Lung (tissue), 12 donors: ENCODE data around the gene MAP3K1. TPM values are rescaled to one million over a fixed set of nuclear protein-coding genes. Genes with fewer than 3 reads are reported as not detected.

Source experiments
- ATAC-seq: fragments of 200-7000 bp; cut with Tn5 transposase; one replicate; pipeline ENCODE4 v1.9.1; 2020; ENCODE audit warnings: moderate number of reproducible peaks; ENCODE audit not compliant: insufficient read depth, low FRiP score
- DNase-seq, 3 donors: peaks; one replicate each; pipeline ENCODE4 v3.0.0-alpha.2; 2013 to 2017
- H3K27ac ChIP-seq, 2 donors: one replicate each; pipeline ENCODE4 v1.5.1; 2013; ENCODE audit warnings: mild to moderate bottlenecking in 2 of 2, moderate library complexity in 2 of 2, control low read depth in 1 of 2, inconsistent platforms in 1 of 2, low read depth in 1 of 2, low read length in 1 of 2
- H3K27me3 ChIP-seq, 3 donors: one replicate each; pipeline ENCODE4 v1.5.1; 2013; ENCODE audit warnings: low read length in 2 of 3; ENCODE audit not compliant: control insufficient read depth in 3 of 3, insufficient read depth in 3 of 3
- H3K36me3 ChIP-seq, 4 donors: one replicate each; pipeline ENCODE4 v1.5.1; 2013; ENCODE audit warnings: low read length in 4 of 4, mild to moderate bottlenecking in 1 of 4, moderate library complexity in 1 of 4; ENCODE audit not compliant: control insufficient read depth in 4 of 4, insufficient read depth in 4 of 4
- H3K4me1 ChIP-seq, 5 donors: one replicate each; pipeline ENCODE4 v1.5.1; 2013; ENCODE audit warnings: low read length in 5 of 5, mild to moderate bottlenecking in 2 of 5, moderate library complexity in 1 of 5; ENCODE audit not compliant: control insufficient read depth in 5 of 5, insufficient read depth in 5 of 5
- H3K4me3 ChIP-seq: one replicate; pipeline ENCODE4 v1.5.1; 2013; ENCODE audit warnings: mild to moderate bottlenecking, control low read depth, moderate library complexity
- H3K9ac ChIP-seq, 2 donors: one replicate each; pipeline ENCODE4 v1.5.1; 2013; ENCODE audit warnings: low read length in 2 of 2, control low read depth in 1 of 2; ENCODE audit not compliant: insufficient read depth in 1 of 2
- H3K9me3 ChIP-seq, 4 donors: one replicate each; pipeline ENCODE4 v1.5.1; 2013; ENCODE audit warnings: low read length in 3 of 4, mild to moderate bottlenecking in 1 of 4, moderate library complexity in 1 of 4; ENCODE audit not compliant: control insufficient read depth in 4 of 4, insufficient read depth in 3 of 4
- CTCF ChIP-seq: IDR thresholded peaks from 2 replicates; pipeline ENCODE4 v1.5.1; 2012; ENCODE audit warnings: mild to moderate bottlenecking; ENCODE audit errors: control extremely low read depth, extremely low read depth
- WGBS, 2 donors: extraction: QIAGEN DNeasy Blood & Tissue Kit; methylation state at CpG; one replicate each; pipeline ENCODE4 v1.1.7; 2013; 5-methylcytosine and 5-hydroxymethylcytosine counted together
- polyA plus RNA-seq, 2 donors: library from polyadenylated mRNA; stranded (reverse); fragments of 200-250 nt; gene quantifications; one replicate each; pipeline ENCODE4 v1.2.1, GENCODE V29; 2013
- total RNA-seq, 2 donors: library from RNA; depleted of rRNA in 1 of 2; stranded (reverse); fragments of >200 nt in 1 of 2; gene quantifications; one replicate each; pipeline ENCODE4 v1.2.1, GENCODE V29; 2014 to 2021
- donor health status: control.
- donor health status: control.
- donor health status: Bipolar disorder and iron deficiency.
- donor health status: healthy.
- donor health status: DM: yes; HTN: yes; CAD: no.

MAP3K1 gene
- total and polyA plus RNA-seq, 4 donors, result 7.7 to 55.2 (median 16.0) TPM

GRCh38 chr5:56862909-56863308 lies 47.6 kb downstream of the MAP3K1 start:
- DNase-seq (no peak), ATAC-seq (no peak)
- Histone ChIP-seq H3K36me3 (peaks cover 3 to 30% (median 14%) of the 10 kb centered on the region in 4 donors), H3K4me3 (no peak overlapping the region), H3K27ac (no peak overlapping the region), H3K9ac (no peak overlapping the region), H3K27me3 (no peaks in the 10 kb centered on the region), H3K4me1 (peaks cover 0 to 3% (median 0%) of the 10 kb centered on the region in 5 donors), H3K9me3 (peaks cover 0 to 2% (median 0%) of the 10 kb centered on the region in 4 donors)
- TF ChIP-seq CTCF, result no peak
- 81 to 90% methylated on average over 3 of the region's 3 CpGs for WGBS, 2 donors

- H3K27me3 ChIP-seq, result no peaks in the 10 kb centered on the region
- H3K9ac ChIP-seq, result no peak overlapping the region
- no peak overlapping the region for H3K27ac ChIP-seq
- TF ChIP-seq CTCF, result no peak
- ATAC-seq, result no peak
- H3K36me3 ChIP-seq, result peaks cover 10 to 62% (median 25%) of the 10 kb centered on the region in 4 donors
- H3K9me3 ChIP-seq, result no peaks in the 10 kb centered on the region
- WGBS, 2 donors, result 31 to 73% methylated on average over 2 of the region's 2 CpGs
- no peaks in the 10 kb centered on the region for H3K4me1 ChIP-seq
- no peak overlapping the region for H3K4me3 ChIP-seq
- no peak for DNase-seq
Measured at GRCh38 chr5:56871777-56872176, 56.4 kb downstream of the MAP3K1 start.

DNA sequence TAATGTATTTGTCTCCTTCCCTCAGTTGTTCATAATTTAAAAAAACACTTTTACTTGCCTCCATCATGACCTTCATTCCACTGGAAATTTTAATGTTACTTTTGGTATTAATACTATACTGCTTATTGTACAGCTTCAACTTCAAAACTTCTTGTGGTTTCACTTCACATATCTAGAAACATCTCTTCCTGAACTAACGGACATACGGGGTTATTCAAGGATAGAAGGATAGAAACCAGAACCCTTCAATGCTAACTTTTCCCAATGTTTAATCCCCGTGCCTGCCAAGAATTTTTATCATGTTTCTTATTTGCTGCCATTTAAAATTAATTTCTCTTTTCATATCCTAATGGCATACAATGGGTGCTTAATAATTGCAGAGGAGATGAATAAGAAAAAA lies 57.7 kb downstream of the MAP3K1 start:
- Histone ChIP-seq H3K4me3 (no peak overlapping the region), H3K27ac (no peak overlapping the region), H3K36me3 (peaks cover 10 to 67% (median 31%) of the 10 kb centered on the region in 4 donors), H3K27me3 (no peaks in the 10 kb centered on the region), H3K9ac (no peak overlapping the region), H3K4me1 (no peaks in the 10 kb centered on the region), H3K9me3 (no peaks in the 10 kb centered on the region)
- TF ChIP-seq CTCF, result no peak
- 22 to 55% methylated on average over 3 of the region's 3 CpGs for WGBS, 2 donors
- DNase-seq (no peak), ATAC-seq (no peak)

DNA sequence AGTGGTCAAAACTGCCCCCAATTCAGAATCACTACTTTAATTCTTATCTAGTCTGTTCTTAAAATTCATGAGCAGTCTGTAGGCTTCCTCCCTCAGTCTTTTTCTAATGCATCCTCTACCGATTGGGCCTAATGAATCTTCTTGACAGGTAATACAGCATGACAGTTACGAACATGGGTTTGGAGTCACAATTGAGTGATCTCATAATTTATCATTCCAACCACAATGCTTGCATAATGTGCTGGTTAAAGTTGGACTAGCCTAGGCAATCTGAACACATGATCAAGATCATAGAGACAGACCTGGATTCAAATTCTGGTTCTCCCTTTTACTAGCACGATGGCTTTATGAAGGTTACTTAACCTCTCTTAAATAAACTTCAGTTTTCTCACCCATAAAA lies 61.0 kb downstream of the MAP3K1 start:
- Histone ChIP-seq H3K4me3 (no peak overlapping the region), H3K27ac (no peak overlapping the region), H3K36me3 (peaks cover 12 to 67% (median 23%) of the 10 kb centered on the region in 4 donors), H3K27me3 (no peaks in the 10 kb centered on the region), H3K4me1 (no peaks in the 10 kb centered on the region), H3K9me3 (no peaks in the 10 kb centered on the region), H3K9ac (no peak overlapping the region)
- no peak for ATAC-seq
- TF ChIP-seq CTCF, result no peak
- no peak for DNase-seq
- 33 to 63% methylated on average over 3 of the region's 3 CpGs for WGBS, 2 donors
